ENCODE measurements around the gene NMD3. TPM values are rescaled to one million over a fixed set of nuclear protein-coding genes. Genes with fewer than 3 reads are reported as not detected.

NMD3 gene
- polyA plus RNA-seq, 1 donor from 2014 or later, result 25.3 TPM

GRCh38 chr3:161215185-161215584 lies 5.9 kb upstream of the NMD3 start:
- Histone ChIP-seq H2AFZ (ENCODE audit: low read depth, low read length) (no peak overlapping the region), H3K27me3 (ENCODE audit: insufficient read depth, low read depth, low read length) (no peaks in the 10 kb centered on the region), H3K9me2 (ENCODE audit: insufficient read depth, low read length) (no peaks in the 10 kb centered on the region), H3K79me2 (replicated peaks; ENCODE audit: insufficient read depth, low read length) (no peaks in the 10 kb centered on the region), H3K9ac (ENCODE audit: low read length) (no peak overlapping the region), H3K27ac (ENCODE audit: low read length) (no peak overlapping the region), H3K9me3 (ENCODE audit: low read length) (no peaks in the 10 kb centered on the region), H3F3A (ENCODE audit: insufficient read depth, low read length, poor library complexity, severe bottlenecking) (no peaks in the 10 kb centered on the region), H3K4me3 (ENCODE audit: low read length) (no peak overlapping the region), H3K4me2 (ENCODE audit: low read length) (no peak overlapping the region), H4K20me1 (ENCODE audit: insufficient read depth) (no peaks in the 10 kb centered on the region), H3K36me3 (ENCODE audit: insufficient read depth, low read length) (no peaks in the 10 kb centered on the region)
- no peak for TF ChIP-seq EP300 (conservative IDR thresholded peaks at IDR 0.05; ENCODE audit: poor library complexity, severe bottlenecking)
- TF ChIP-seq EZH2 (IDR thresholded peaks at IDR 0.05; ENCODE audit: borderline replicate concordance, insufficient read depth, low read length, poor library complexity, severe bottlenecking), result no peak
- no peak for TF ChIP-seq MXI1 (conservative IDR thresholded peaks at IDR 0.05; ENCODE audit: poor library complexity, severe bottlenecking)
- TF ChIP-seq POLR2AphosphoS5 (IDR thresholded peaks at IDR 0.05), result no peak
- no peak for TF ChIP-seq RAD21 (conservative IDR thresholded peaks at IDR 0.05)
- no peak for TF ChIP-seq TAF1 (IDR thresholded peaks at IDR 0.05; ENCODE audit: low read depth)
- no peak for TF ChIP-seq CTCF (IDR thresholded peaks at IDR 0.05; ENCODE audit: poor library complexity, severe bottlenecking)
- no peak for TF ChIP-seq REST (IDR thresholded peaks at IDR 0.05; ENCODE audit: borderline replicate concordance)
- TF ChIP-seq SMC3 (conservative IDR thresholded peaks at IDR 0.05; ENCODE audit: poor library complexity), result no peak

- H3K4me2 ChIP-seq (ENCODE audit: low read length), result no peak overlapping the region
- no peak overlapping the region for H3K27ac ChIP-seq (ENCODE audit: low read length)
- H4K20me1 ChIP-seq (ENCODE audit: insufficient read depth), result no peaks in the 10 kb centered on the region
- H3K9ac ChIP-seq (ENCODE audit: low read length), result no peak overlapping the region
- H3K9me2 ChIP-seq (ENCODE audit: insufficient read depth, low read length), result no peaks in the 10 kb centered on the region
- H3K36me3 ChIP-seq (ENCODE audit: insufficient read depth, low read length), result no peaks in the 10 kb centered on the region
- H3K4me3 ChIP-seq (ENCODE audit: low read length), result no peak overlapping the region
- no peak overlapping the region for H2AFZ ChIP-seq (ENCODE audit: low read depth, low read length)
- no peak for TF ChIP-seq MXI1 (conservative IDR thresholded peaks at IDR 0.05; ENCODE audit: poor library complexity, severe bottlenecking)
- no peak for TF ChIP-seq RAD21 (conservative IDR thresholded peaks at IDR 0.05)
- no peak for TF ChIP-seq POLR2AphosphoS5 (IDR thresholded peaks at IDR 0.05)
- TF ChIP-seq EP300 (conservative IDR thresholded peaks at IDR 0.05; ENCODE audit: poor library complexity, severe bottlenecking), result no peak
- no peak for TF ChIP-seq EZH2 (IDR thresholded peaks at IDR 0.05; ENCODE audit: borderline replicate concordance, insufficient read depth, low read length, poor library complexity, severe bottlenecking)
- no peak for TF ChIP-seq TAF1 (IDR thresholded peaks at IDR 0.05; ENCODE audit: low read depth)
- no peak for TF ChIP-seq CTCF (IDR thresholded peaks at IDR 0.05; ENCODE audit: poor library complexity, severe bottlenecking)
- no peak for TF ChIP-seq REST (IDR thresholded peaks at IDR 0.05; ENCODE audit: borderline replicate concordance)
- no peak for TF ChIP-seq SMC3 (conservative IDR thresholded peaks at IDR 0.05; ENCODE audit: poor library complexity)
- peaks cover 2% of the 10 kb centered on the region for H3K79me2 ChIP-seq (replicated peaks; ENCODE audit: insufficient read depth, low read length)
- no peaks in the 10 kb centered on the region for H3F3A ChIP-seq (ENCODE audit: insufficient read depth, low read length, poor library complexity, severe bottlenecking)
- no peaks in the 10 kb centered on the region for H3K9me3 ChIP-seq (ENCODE audit: low read length)
- H3K27me3 ChIP-seq (ENCODE audit: insufficient read depth, low read depth, low read length), result no peaks in the 10 kb centered on the region
Measured at GRCh38 chr3:161217496-161217895, 3.6 kb upstream of the NMD3 start.

All from neural cell (in vitro differentiated cells).